Tibial nerve (tissue), 4 donors: ENCODE measurements around the gene CCNY. TPM values are rescaled to one million over a fixed set of nuclear protein-coding genes. Genes with fewer than 3 reads are reported as not detected.

Experiments used
- DNase-seq, 2 donors: peaks; one replicate each; pipeline ENCODE4 v3.0.0-alpha.2; 2019; ENCODE audit warnings: low spot score in 2 of 2
- H3K27ac ChIP-seq, 4 donors: fragments of 200-600 bp; sonication (generic) in 3 of 4; one replicate each; pipeline ENCODE4 v1.5.1; 2017 to 2019; ENCODE audit warnings: mild to moderate bottlenecking in 1 of 4
- H3K27me3 ChIP-seq, 2 donors: fragments of 200-600 bp; sonication (generic) in 1 of 2; one replicate each; pipeline versions ENCODE4 v1.5.1 to v1.6.0; 2017 to 2019
- H3K36me3 ChIP-seq, 3 donors: fragments of 200-600 bp; sonication (generic); one replicate each; pipeline ENCODE4 v1.5.1; 2018 to 2019
- H3K4me1 ChIP-seq, 4 donors: fragments of 200-600 bp; sonication (generic) in 3 of 4; one replicate each; pipeline ENCODE4 v1.5.1; 2017 to 2019
- H3K4me3 ChIP-seq, 4 donors: fragments of 200-600 bp; sonication (generic) in 3 of 4; one replicate each; pipeline ENCODE4 v1.5.1; 2017 to 2019; ENCODE audit warnings: mild to moderate bottlenecking in 1 of 4, moderate library complexity in 1 of 4
- H3K9me3 ChIP-seq, 4 donors: fragments of 200-600 bp; sonication (generic) in 3 of 4; one replicate each; pipeline ENCODE4 v1.5.1; 2017 to 2019
- CTCF ChIP-seq, 5 experiments: fragments of 200-600 bp in 3 of 5; fragments of 450-650 bp in 2 of 5; sonication (generic) in 3 of 5; IDR thresholded peaks; one replicate each; pipeline ENCODE4 v1.5.1; 2016 to 2019; ENCODE audit warnings: antibody characterized with exemption in 5 of 5, mild to moderate bottlenecking in 3 of 5, moderate library complexity in 2 of 5
- EP300 ChIP-seq, 2 donors: sonication (generic); formaldehyde crosslinking; IDR thresholded peaks; one replicate each; pipeline ENCODE4 v1.6.1; 2017; ENCODE audit warnings: antibody characterized with exemption in 2 of 2, mild to moderate bottlenecking in 1 of 2
- POLR2A ChIP-seq, 2 donors: fragments of 450-650 bp; IDR thresholded peaks; one replicate each; pipeline ENCODE4 v1.6.1; 2017; ENCODE audit warnings: antibody characterized with exemption in 2 of 2, mild to moderate bottlenecking in 2 of 2, moderate library complexity in 2 of 2
- WGBS, 2 donors: methylation state at CpG; one replicate each; pipeline ENCODE4 v1.1.5; 2018; 5-methylcytosine and 5-hydroxymethylcytosine counted together
- total RNA-seq, 4 donors: library from RNA; depleted of rRNA; stranded (reverse); fragments of >200 nt; gene quantifications; one replicate each; pipeline ENCODE4 v1.1.0, GENCODE V29; 2016

The CCNY gene
- total RNA-seq, 4 donors from 2014 or later: 24.3 to 27.6 (median 26.5) TPM

GRCh38 chr10:35359873-35360272 lies 23.6 kb downstream of the CCNY start:
- no peaks in the 10 kb centered on the region for H3K27me3 ChIP-seq
- peaks cover 0 to 6% (median 0%) of the 10 kb centered on the region in 3 donors for H3K36me3 ChIP-seq
- H3K4me3 ChIP-seq: no peak overlapping the region
- 92 to 96% methylated on average over 4 of the region's 4 CpGs for WGBS, 2 donors
- no peaks in the 10 kb centered on the region for H3K9me3 ChIP-seq
- no peak for DNase-seq
- TF ChIP-seq POLR2A (IDR thresholded peaks at IDR 0.05) (no peak), EP300 (IDR thresholded peaks at IDR 0.05) (no peak), CTCF (IDR thresholded peaks at IDR 0.05) (no peak)
- no peak overlapping the region for H3K27ac ChIP-seq
- H3K4me1 ChIP-seq: peaks cover 0 to 41% (median 5%) of the 10 kb centered on the region in 4 donors

- Histone ChIP-seq H3K9me3 (no peaks in the 10 kb centered on the region), H3K4me1 (peaks cover 0 to 36% (median 7%) of the 10 kb centered on the region in 4 donors), H3K4me3 (no peak overlapping the region), H3K27ac (no peak overlapping the region), H3K36me3 (peaks cover 0 to 6% (median 0%) of the 10 kb centered on the region in 3 donors), H3K27me3 (no peaks in the 10 kb centered on the region)
- DNase-seq: no peak
- 93 to 95% methylated on average over 24 to 40 of the region's 41 CpGs for WGBS, 2 donors
- TF ChIP-seq EP300 (IDR thresholded peaks at IDR 0.05) (no peak), CTCF (IDR thresholded peaks at IDR 0.05) (no peak), POLR2A (IDR thresholded peaks at IDR 0.05) (no peak)
Observed at GRCh38 chr10:35362701-35363350, 26.5 kb downstream of the CCNY start.

DNA sequence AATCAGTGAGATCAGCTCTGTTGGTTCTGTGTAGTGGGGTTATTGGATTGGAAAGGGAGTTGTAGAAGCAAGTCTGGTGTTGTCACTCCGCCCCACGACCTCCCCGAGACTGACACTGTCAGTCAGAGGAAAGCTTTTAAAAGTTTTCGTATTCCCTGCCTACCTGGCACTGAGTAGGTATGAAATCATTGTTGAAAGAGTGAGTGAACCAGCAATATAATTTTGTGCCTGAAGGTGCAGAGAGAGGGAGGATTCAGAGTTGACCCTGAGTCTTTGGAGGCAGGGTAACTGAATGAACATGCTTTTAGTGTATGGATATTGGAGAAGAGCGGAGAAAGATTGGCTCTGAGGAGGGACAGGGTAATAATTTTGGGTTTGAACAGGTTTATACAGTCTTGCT lies 27.3 kb downstream of the CCNY start:
- Histone ChIP-seq H3K4me3 (no peak overlapping the region), H3K27me3 (no peaks in the 10 kb centered on the region), H3K4me1 (peaks cover 0 to 36% (median 11%) of the 10 kb centered on the region in 4 donors), H3K9me3 (no peaks in the 10 kb centered on the region), H3K36me3 (peaks cover 0 to 6% (median 0%) of the 10 kb centered on the region in 3 donors), H3K27ac (no peak overlapping the region)
- WGBS, 2 donors: 95 to 97% methylated on average over 5 of the region's 5 CpGs
- no peak for DNase-seq
- no peak for TF ChIP-seq CTCF (IDR thresholded peaks at IDR 0.05)

DNA sequence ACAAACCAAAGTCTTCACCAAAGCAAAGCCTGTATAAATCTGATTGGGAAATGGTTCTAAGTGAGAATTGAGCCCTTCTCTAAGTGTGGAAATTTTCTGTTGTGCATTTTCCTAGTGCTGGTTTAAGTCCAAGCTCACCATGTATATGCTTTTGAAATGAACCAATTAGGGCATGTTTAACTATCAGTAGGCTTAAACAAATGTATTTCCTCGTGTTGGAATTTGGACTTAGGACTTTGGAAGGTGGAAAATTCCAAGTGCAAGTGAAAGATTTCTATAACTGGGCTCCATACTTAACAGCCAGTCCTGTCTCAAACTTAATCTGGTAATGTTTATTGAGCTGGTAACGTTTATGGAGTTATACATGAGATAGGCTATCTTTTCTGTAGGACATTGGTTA lies 28.5 kb downstream of the CCNY start:
- no peak overlapping the region for H3K27ac ChIP-seq
- peaks cover 0 to 6% (median 0%) of the 10 kb centered on the region in 3 donors for H3K36me3 ChIP-seq
- no peak for DNase-seq
- no peaks in the 10 kb centered on the region for H3K27me3 ChIP-seq
- no peak for TF ChIP-seq EP300 (IDR thresholded peaks at IDR 0.05)
- no peak for TF ChIP-seq POLR2A (IDR thresholded peaks at IDR 0.05)
- TF ChIP-seq CTCF (IDR thresholded peaks at IDR 0.05): no peak
- H3K4me1 ChIP-seq: peaks cover 0 to 48% (median 14%) of the 10 kb centered on the region in 4 donors
- WGBS, 2 donors: 49 to 67% methylated on average over 2 of the region's 2 CpGs
- no peak overlapping the region for H3K4me3 ChIP-seq
- no peaks in the 10 kb centered on the region for H3K9me3 ChIP-seq

- Histone ChIP-seq H3K9me3 (no peaks in the 10 kb centered on the region), H3K4me3 (no peak overlapping the region), H3K36me3 (peaks cover 0 to 6% (median 0%) of the 10 kb centered on the region in 3 donors), H3K27me3 (no peaks in the 10 kb centered on the region), H3K4me1 (peaks cover 0 to 59% (median 14%) of the 10 kb centered on the region in 4 donors), H3K27ac (no peak overlapping the region)
- no peak for DNase-seq
- 82% methylated on average over 1 of the region's 1 CpG for WGBS, 2 donors
- TF ChIP-seq CTCF (IDR thresholded peaks at IDR 0.05) (no peak), POLR2A (IDR thresholded peaks at IDR 0.05) (no peak), EP300 (IDR thresholded peaks at IDR 0.05) (no peak)
Observed at GRCh38 chr10:35365994-35366393, 29.7 kb downstream of the CCNY start.
